Astrocyte (in vitro differentiated cells and primary cell): ENCODE measurements around the gene CD27.

Source experiments
- CTCF ChIP-seq: IDR thresholded peaks from 2 replicates; pipeline ENCODE4 v1.5.1; 2011; ENCODE audit warnings: low read depth, mild to moderate bottlenecking, inconsistent platforms, low read length, moderate library complexity; ENCODE audit not compliant: insufficient read depth
- EZH2 ChIP-seq: IDR thresholded peaks from 2 replicates; pipeline ENCODE4 v1.6.1; 2012; ENCODE audit warnings: mild to moderate bottlenecking, low read length, inconsistent platforms; ENCODE audit not compliant: insufficient read depth

DNA sequence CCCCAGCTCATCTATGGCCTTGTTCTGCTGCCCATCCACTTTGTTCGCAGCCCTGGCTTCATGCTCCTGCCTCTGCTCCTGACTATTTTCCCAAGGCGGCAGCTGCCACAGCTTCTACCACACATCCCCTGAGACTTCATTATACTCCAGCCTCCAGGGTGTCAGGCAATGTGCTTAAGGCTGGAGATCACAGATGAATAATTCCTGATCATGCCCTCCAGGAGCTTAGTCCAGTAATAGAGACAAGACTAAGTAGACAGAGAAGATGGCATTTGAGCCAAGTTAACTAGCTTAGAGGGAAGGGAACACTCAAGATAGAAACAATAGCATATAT is 14.2 kb downstream of the CD27 start:
- TF ChIP-seq CTCF (no peak), EZH2 (no peak)
